ENCODE measurements around the gene DCC. TPM values are rescaled to one million over a fixed set of nuclear protein-coding genes. Genes with fewer than 3 reads are reported as not detected.

Gene DCC
- total RNA-seq, 4 donors from 2014 or later = 0.94 TPM; not detected in 3

DNA sequence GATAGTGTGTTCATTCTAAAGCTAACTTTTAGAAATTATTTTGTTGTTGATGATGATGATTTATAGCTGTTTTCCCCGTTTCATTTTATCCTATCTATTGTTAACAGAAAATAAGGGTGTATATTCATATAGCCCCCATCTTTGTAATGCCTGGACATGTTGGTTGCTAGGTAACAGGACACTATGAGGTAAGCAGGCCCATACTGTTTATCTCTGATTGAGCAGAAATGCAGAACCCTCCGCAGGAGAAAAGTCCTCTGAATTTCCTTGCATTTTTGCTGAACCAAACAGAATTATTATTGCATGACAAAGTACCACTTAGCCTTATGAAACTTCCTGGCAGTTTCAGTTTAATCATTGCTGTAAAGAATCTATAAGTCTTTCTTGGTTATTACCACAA is 339.4 kb downstream of the DCC start:
- TF ChIP-seq, protein P1, sequence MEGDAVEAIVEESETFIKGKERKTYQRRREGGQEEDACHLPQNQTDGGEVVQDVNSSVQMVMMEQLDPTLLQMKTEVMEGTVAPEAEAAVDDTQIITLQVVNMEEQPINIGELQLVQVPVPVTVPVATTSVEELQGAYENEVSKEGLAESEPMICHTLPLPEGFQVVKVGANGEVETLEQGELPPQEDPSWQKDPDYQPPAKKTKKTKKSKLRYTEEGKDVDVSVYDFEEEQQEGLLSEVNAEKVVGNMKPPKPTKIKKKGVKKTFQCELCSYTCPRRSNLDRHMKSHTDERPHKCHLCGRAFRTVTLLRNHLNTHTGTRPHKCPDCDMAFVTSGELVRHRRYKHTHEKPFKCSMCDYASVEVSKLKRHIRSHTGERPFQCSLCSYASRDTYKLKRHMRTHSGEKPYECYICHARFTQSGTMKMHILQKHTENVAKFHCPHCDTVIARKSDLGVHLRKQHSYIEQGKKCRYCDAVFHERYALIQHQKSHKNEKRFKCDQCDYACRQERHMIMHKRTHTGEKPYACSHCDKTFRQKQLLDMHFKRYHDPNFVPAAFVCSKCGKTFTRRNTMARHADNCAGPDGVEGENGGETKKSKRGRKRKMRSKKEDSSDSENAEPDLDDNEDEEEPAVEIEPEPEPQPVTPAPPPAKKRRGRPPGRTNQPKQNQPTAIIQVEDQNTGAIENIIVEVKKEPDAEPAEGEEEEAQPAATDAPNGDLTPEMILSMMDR (IDR thresholded peaks at IDR 0.05) = no peak
- no peak for TF ChIP-seq POLR2A (IDR thresholded peaks at IDR 0.05)
- WGBS, 2 donors = 65 to 70% methylated on average over 2 of the region's 2 CpGs
- Histone ChIP-seq H3K27ac (no peak overlapping the region), H3K36me3 (no peaks in the 10 kb centered on the region), H3K4me3 (replicated peaks in 1 of 3) (no peak overlapping the region), H3K27me3 (no peaks in the 10 kb centered on the region), H3K4me1 (peaks cover 0 to 5% of the 10 kb centered on the region in 2 donors), H3K9me3 (no peaks in the 10 kb centered on the region)
- intact Hi-C loops (cut with DNase I) = no loop called here
- no peak for DNase-seq

DNA sequence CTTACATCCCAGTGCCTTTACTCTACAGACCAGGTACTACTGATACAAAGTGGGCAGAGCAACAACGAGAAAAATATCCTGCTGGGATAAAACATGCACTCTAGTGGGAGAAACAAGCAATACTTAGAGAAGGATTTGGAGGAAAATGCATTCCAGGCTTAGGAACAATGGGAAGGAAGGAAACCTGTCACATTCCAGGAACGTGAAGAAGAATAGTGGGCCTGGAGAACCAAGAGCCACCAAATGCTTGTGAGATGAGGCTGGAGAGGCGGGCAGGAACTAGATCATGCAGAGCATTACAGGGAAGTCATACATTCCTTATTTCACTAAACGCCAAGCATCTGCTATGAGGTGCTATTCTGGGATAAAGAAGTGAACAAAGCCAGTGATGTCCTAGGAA is 342.3 kb downstream of the DCC start:
- H3K4me1 ChIP-seq = peaks cover 0 to 5% of the 10 kb centered on the region in 2 donors
- WGBS, 2 donors = 40 to 50% methylated on average over 4 of the region's 4 CpGs
- no peak for DNase-seq
- no peak overlapping the region for H3K27ac ChIP-seq
- H3K36me3 ChIP-seq = no peaks in the 10 kb centered on the region
- TF ChIP-seq, protein P1 (IDR thresholded peaks at IDR 0.05) = no peak
- TF ChIP-seq POLR2A (IDR thresholded peaks at IDR 0.05) = no peak
- H3K9me3 ChIP-seq = no peaks in the 10 kb centered on the region
- H3K27me3 ChIP-seq = no peaks in the 10 kb centered on the region
- H3K4me3 ChIP-seq (replicated peaks in 1 of 3) = no peak overlapping the region
- intact Hi-C loops (cut with DNase I) = no loop called here

DNA sequence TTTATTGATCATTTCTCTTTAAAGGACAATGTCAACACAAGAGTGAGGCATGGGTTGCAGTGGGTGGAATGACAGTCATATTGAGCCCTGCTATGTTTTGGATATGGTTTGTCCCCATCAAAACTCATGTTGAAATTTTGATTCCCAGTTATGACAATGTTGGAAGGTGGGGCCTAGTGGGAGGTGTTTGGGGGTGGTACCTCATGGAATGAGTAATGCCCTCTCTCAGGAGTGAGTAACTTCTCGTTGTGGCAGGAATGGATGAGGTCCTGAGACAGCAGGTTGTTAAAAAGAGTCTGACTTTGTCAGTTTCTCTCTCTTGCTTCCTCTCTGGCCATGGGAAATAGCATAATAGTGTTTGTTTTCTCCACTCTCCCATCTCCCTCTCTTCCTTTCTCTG is 345.3 kb downstream of the DCC start:
- DNase-seq = no peak
- H3K27me3 ChIP-seq = no peaks in the 10 kb centered on the region
- TF ChIP-seq POLR2A (IDR thresholded peaks at IDR 0.05) = no peak
- TF ChIP-seq, protein P1 (IDR thresholded peaks at IDR 0.05) = no peak
- no peak overlapping the region for H3K4me3 ChIP-seq (replicated peaks in 1 of 3)
- no peaks in the 10 kb centered on the region for H3K9me3 ChIP-seq
- H3K4me1 ChIP-seq = no peaks in the 10 kb centered on the region
- H3K27ac ChIP-seq = no peak overlapping the region
- no peaks in the 10 kb centered on the region for H3K36me3 ChIP-seq
- 67 to 82% methylated on average over 1 of the region's 1 CpG for WGBS, 2 donors
- intact Hi-C loops (cut with DNase I) = no loop called here

DNA sequence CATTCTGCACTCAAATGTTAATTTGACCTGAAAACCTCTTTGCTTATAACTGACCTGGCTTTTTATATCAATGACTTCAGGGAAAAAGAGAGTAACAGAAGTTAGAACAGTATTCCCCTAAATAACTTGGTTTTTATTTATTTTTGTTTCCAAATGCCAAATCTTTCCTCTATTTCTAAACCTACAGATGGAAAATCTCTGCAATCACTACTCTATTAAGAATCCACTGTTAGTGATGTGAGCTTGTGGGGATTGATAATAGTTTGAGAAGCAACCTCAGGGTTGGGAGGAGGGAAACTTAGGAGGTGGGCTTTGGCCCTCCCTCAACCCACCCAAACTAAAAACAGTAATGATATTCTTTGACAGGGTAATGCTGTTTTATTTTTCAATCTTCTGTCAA is 351.8 kb downstream of the DCC start:
- Histone ChIP-seq H3K4me3 (replicated peaks in 1 of 3) (no peak overlapping the region), H3K27me3 (no peaks in the 10 kb centered on the region), H3K4me1 (no peaks in the 10 kb centered on the region), H3K36me3 (no peaks in the 10 kb centered on the region), H3K27ac (no peak overlapping the region), H3K9me3 (no peaks in the 10 kb centered on the region)
- intact Hi-C loops (cut with DNase I) = no loop called here
- DNase-seq = no peak
- TF ChIP-seq POLR2A (IDR thresholded peaks at IDR 0.05) = no peak
- TF ChIP-seq, protein P1 (IDR thresholded peaks at IDR 0.05) = no peak

DNA sequence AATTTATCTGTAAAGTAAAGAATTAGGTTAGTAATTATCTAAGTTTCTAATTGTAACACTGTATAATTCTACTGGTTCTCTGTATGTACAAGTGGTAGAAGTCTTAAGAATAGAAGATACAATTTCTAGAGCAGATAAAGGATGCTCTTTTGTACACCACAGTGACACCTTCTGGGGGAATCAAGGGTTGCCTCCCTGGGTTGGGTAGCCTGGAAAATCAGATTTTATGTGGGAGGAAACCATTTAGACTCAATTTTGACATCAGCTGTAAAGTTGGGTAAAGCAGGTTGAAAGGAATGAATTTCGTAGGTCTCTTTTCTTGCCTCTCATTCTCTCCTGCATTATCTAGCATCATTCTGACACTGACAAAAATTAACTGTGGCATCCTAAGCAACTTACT is 354.8 kb downstream of the DCC start:
- Histone ChIP-seq H3K4me3 (replicated peaks in 1 of 3) (no peak overlapping the region), H3K4me1 (no peaks in the 10 kb centered on the region), H3K27ac (no peak overlapping the region), H3K27me3 (no peaks in the 10 kb centered on the region), H3K9me3 (no peaks in the 10 kb centered on the region), H3K36me3 (no peaks in the 10 kb centered on the region)
- no peak for DNase-seq
- intact Hi-C loops (cut with DNase I) = no loop called here
- 68 to 81% methylated on average over 1 of the region's 1 CpG for WGBS, 2 donors
- no peak for TF ChIP-seq POLR2A (IDR thresholded peaks at IDR 0.05)
- TF ChIP-seq, protein P1 (IDR thresholded peaks at IDR 0.05) = peak in 2 of 6 experiments; percentile 15 to 23

Measured in thyroid gland (tissue), 4 donors.